ENCODE measurements around the gene GPC1.

GPC1 gene

DNA sequence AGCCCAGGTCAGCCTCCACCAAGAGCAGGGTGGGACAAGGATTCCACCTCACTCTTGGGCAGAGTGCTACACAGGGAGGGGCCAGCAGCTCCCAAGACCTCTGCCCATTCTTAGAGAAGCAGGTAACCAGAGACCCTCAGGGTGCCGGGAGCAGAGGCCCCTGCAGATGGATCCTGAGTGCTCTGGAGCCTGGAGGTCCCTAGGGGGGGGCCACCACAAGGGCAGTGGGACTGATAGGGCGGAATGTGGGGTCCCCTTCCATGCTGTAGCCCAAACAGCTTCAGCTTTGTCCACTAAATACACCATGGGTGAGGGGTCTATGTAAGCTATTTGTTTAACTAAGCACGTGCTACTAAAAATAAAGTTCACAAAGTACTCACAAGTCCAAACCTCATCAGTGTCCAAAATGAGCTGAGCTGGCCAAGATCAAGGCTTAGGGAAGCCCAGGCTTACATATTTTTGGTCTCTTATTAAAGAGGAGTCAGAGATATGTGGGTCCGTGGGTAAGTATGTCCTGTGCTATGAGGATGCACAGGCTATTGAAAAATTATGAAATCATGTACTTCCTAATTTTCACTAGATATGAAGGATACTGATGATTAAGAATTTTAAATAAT is 21.5 kb upstream of the GPC1 start:
- no peaks in the 10 kb centered on the region for H3K79me2 ChIP-seq (ENCODE audit: insufficient read depth, low read length)
- H3K9me3 ChIP-seq (ENCODE audit: low read length): peaks cover 4% of the 10 kb centered on the region; the same call in 1 of the 2 replicates
- no peaks in the 10 kb centered on the region for H3F3A ChIP-seq (ENCODE audit: insufficient read depth, low read length)
- H4K20me1 ChIP-seq (ENCODE audit: insufficient read depth, low read length): no peaks in the 10 kb centered on the region
- no peak overlapping the region for H3K4me3 ChIP-seq (ENCODE audit: low read depth, low read length, poor library complexity, severe bottlenecking)
- H3K9ac ChIP-seq (ENCODE audit: low read length): no peak overlapping the region
- no peaks in the 10 kb centered on the region for H3K9me2 ChIP-seq (ENCODE audit: low read depth, low read length)
- no peak overlapping the region for H3K4me2 ChIP-seq (ENCODE audit: low read length)
- H3K27me3 ChIP-seq (ENCODE audit: insufficient read depth, low read length): 0 out of 2 replicates have a peak, but pooled peaks cover 2% of the 10 kb centered on the region
- H3K36me3 ChIP-seq (ENCODE audit: insufficient read depth, low read length): no peaks in the 10 kb centered on the region; the same call in 1 of the 2 replicates
- TF ChIP-seq, protein P1, sequence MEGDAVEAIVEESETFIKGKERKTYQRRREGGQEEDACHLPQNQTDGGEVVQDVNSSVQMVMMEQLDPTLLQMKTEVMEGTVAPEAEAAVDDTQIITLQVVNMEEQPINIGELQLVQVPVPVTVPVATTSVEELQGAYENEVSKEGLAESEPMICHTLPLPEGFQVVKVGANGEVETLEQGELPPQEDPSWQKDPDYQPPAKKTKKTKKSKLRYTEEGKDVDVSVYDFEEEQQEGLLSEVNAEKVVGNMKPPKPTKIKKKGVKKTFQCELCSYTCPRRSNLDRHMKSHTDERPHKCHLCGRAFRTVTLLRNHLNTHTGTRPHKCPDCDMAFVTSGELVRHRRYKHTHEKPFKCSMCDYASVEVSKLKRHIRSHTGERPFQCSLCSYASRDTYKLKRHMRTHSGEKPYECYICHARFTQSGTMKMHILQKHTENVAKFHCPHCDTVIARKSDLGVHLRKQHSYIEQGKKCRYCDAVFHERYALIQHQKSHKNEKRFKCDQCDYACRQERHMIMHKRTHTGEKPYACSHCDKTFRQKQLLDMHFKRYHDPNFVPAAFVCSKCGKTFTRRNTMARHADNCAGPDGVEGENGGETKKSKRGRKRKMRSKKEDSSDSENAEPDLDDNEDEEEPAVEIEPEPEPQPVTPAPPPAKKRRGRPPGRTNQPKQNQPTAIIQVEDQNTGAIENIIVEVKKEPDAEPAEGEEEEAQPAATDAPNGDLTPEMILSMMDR (IDR thresholded peaks at IDR 0.05; ENCODE audit: low read length): no peak
- no peak for TF ChIP-seq EZH2 (IDR thresholded peaks at IDR 0.05; ENCODE audit: borderline replicate concordance, low read length)
- no peak overlapping the region for H3K27ac ChIP-seq (ENCODE audit: low read depth, low read length, poor library complexity, severe bottlenecking)
- H2AFZ ChIP-seq (ENCODE audit: low read length): no peak overlapping the region
- no peaks in the 10 kb centered on the region for H3K4me1 ChIP-seq (ENCODE audit: insufficient read depth, low read length, severe bottlenecking)

DNA sequence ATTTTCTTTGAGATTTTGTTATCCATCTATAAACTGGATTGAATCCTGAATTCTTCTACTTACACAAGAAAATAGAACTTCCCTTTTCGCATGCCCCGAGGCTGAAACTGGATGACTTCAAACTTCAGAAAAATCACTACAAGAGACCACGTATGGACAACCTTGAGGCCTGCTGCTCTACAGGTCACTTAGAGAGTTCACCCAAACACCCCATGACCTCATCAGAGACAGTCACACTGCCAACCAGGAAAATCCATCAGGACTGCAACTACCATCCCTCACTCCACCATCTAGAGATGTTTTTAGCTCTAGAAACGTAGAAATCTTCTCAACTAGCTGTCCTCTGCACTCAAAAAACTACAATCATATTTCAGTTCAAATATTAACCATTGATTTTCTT is 18.6 kb upstream of the GPC1 start:
- TF ChIP-seq EZH2 (IDR thresholded peaks at IDR 0.05; ENCODE audit: borderline replicate concordance, low read length): no peak
- TF ChIP-seq, protein P1 (IDR thresholded peaks at IDR 0.05; ENCODE audit: low read length): no peak
- H3K4me2 ChIP-seq (ENCODE audit: low read length): no peak overlapping the region
- H3K27me3 ChIP-seq (ENCODE audit: insufficient read depth, low read length): peaks cover 13% of the 10 kb centered on the region; the same call in 1 of the 2 replicates
- no peaks in the 10 kb centered on the region for H3K9me2 ChIP-seq (ENCODE audit: low read depth, low read length)
- no peaks in the 10 kb centered on the region for H3F3A ChIP-seq (ENCODE audit: insufficient read depth, low read length)
- H3K27ac ChIP-seq (ENCODE audit: low read depth, low read length, poor library complexity, severe bottlenecking): no peak overlapping the region
- no peaks in the 10 kb centered on the region for H3K4me1 ChIP-seq (ENCODE audit: insufficient read depth, low read length, severe bottlenecking)
- no peak overlapping the region for H3K4me3 ChIP-seq (ENCODE audit: low read depth, low read length, poor library complexity, severe bottlenecking)
- H4K20me1 ChIP-seq (ENCODE audit: insufficient read depth, low read length): no peaks in the 10 kb centered on the region
- no peaks in the 10 kb centered on the region; the same call in 1 of the 2 replicates for H3K36me3 ChIP-seq (ENCODE audit: insufficient read depth, low read length)
- no peaks in the 10 kb centered on the region for H3K79me2 ChIP-seq (ENCODE audit: insufficient read depth, low read length)
- no peak overlapping the region for H3K9ac ChIP-seq (ENCODE audit: low read length)
- no peak overlapping the region for H2AFZ ChIP-seq (ENCODE audit: low read length)
- peaks cover 7% of the 10 kb centered on the region; the same call in 1 of the 2 replicates for H3K9me3 ChIP-seq (ENCODE audit: low read length)

DNA sequence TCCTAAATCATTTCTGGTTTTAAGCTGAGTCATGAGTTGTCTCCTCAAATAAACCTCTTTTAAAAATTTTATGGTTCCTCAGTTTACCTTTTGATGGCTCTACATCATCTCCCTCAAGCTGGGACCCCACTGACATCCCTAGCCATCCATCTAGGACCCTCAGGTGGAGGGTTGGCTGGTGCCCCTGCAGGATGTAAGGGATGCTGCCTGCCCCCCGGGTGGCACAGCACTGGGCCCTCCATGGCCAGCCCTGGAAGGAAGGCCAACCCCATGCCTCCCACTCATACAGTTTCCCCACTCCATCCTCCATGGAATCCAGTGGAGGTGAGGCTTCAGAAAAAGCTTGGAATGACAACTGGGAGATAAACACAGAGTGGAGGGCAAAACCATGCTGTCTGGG is 17.2 kb upstream of the GPC1 start:
- H3F3A ChIP-seq (ENCODE audit: insufficient read depth, low read length): no peaks in the 10 kb centered on the region
- no peaks in the 10 kb centered on the region; the same call in 1 of the 2 replicates for H3K36me3 ChIP-seq (ENCODE audit: insufficient read depth, low read length)
- H3K79me2 ChIP-seq (ENCODE audit: insufficient read depth, low read length): no peaks in the 10 kb centered on the region
- no peak overlapping the region for H3K27ac ChIP-seq (ENCODE audit: low read depth, low read length, poor library complexity, severe bottlenecking)
- no peak overlapping the region for H2AFZ ChIP-seq (ENCODE audit: low read length)
- no peak overlapping the region for H3K4me3 ChIP-seq (ENCODE audit: low read depth, low read length, poor library complexity, severe bottlenecking)
- TF ChIP-seq EZH2 (IDR thresholded peaks at IDR 0.05; ENCODE audit: borderline replicate concordance, low read length): no peak
- TF ChIP-seq, protein P1 (IDR thresholded peaks at IDR 0.05; ENCODE audit: low read length): no peak
- peaks cover 21% of the 10 kb centered on the region; the same call in 1 of the 2 replicates for H3K27me3 ChIP-seq (ENCODE audit: insufficient read depth, low read length)
- H3K4me1 ChIP-seq (ENCODE audit: insufficient read depth, low read length, severe bottlenecking): no peaks in the 10 kb centered on the region
- H3K9ac ChIP-seq (ENCODE audit: low read length): no peak overlapping the region
- H3K4me2 ChIP-seq (ENCODE audit: low read length): no peak overlapping the region
- H3K9me3 ChIP-seq (ENCODE audit: low read length): peaks cover 8% of the 10 kb centered on the region; the same call in 1 of the 2 replicates
- no peaks in the 10 kb centered on the region for H4K20me1 ChIP-seq (ENCODE audit: insufficient read depth, low read length)
- H3K9me2 ChIP-seq (ENCODE audit: low read depth, low read length): no peaks in the 10 kb centered on the region
